Measurements from ENCODE around the gene FJX1.

Gene FJX1

DNA sequence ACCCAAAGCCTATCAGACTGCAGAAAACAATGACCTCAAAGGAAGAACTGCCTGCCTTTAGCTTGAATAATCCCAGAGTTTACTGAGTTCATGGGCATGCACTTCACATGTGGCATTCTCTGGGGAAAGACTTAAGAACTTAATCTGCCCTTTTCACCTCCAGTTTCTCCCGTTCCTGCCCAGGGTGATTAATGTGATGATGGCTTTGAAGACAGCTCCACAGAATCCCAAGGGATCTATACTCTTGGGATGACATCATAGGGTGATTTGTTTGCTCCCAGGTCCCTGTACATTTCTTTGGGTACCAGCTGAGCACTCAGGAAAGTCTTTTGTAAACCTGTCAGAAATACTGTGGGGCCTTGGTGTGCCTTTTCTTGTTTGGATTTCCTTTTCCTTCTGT is 14.0 kb downstream of the FJX1 start:
- H3K4me3 ChIP-seq (ENCODE audit: low read length): no peak overlapping the region
- peaks cover 3% of the 10 kb centered on the region; the same call in 1 of the 2 replicates for H3K27me3 ChIP-seq (ENCODE audit: control insufficient read depth, low read length)
- no peaks in the 10 kb centered on the region for H3K4me1 ChIP-seq (ENCODE audit: control insufficient read depth, low read length)
- no peaks in the 10 kb centered on the region for H4K20me1 ChIP-seq (ENCODE audit: control insufficient read depth, insufficient read depth, low read depth, low read length)
- no peaks in the 10 kb centered on the region for H3K36me3 ChIP-seq (ENCODE audit: control insufficient read depth, low read length)
- no peak overlapping the region for H3K4me2 ChIP-seq (ENCODE audit: low read length)
- no peaks in the 10 kb centered on the region for H3K79me2 ChIP-seq (ENCODE audit: control insufficient read depth, low read length)
- H3K27ac ChIP-seq (ENCODE audit: low read depth, low read length): no peak overlapping the region
- no peaks in the 10 kb centered on the region for H3K9me2 ChIP-seq (replicated peaks; ENCODE audit: control insufficient read depth, low read length)
- no peak for TF ChIP-seq EZH2phosphoT487 (IDR thresholded peaks at IDR 0.05; ENCODE audit: borderline replicate concordance, low read length)
- TF ChIP-seq, protein P1, sequence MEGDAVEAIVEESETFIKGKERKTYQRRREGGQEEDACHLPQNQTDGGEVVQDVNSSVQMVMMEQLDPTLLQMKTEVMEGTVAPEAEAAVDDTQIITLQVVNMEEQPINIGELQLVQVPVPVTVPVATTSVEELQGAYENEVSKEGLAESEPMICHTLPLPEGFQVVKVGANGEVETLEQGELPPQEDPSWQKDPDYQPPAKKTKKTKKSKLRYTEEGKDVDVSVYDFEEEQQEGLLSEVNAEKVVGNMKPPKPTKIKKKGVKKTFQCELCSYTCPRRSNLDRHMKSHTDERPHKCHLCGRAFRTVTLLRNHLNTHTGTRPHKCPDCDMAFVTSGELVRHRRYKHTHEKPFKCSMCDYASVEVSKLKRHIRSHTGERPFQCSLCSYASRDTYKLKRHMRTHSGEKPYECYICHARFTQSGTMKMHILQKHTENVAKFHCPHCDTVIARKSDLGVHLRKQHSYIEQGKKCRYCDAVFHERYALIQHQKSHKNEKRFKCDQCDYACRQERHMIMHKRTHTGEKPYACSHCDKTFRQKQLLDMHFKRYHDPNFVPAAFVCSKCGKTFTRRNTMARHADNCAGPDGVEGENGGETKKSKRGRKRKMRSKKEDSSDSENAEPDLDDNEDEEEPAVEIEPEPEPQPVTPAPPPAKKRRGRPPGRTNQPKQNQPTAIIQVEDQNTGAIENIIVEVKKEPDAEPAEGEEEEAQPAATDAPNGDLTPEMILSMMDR (IDR thresholded peaks at IDR 0.05; ENCODE audit: low read depth, low read length, poor library complexity, severe bottlenecking): no peak
- H3K9me3 ChIP-seq (ENCODE audit: control insufficient read depth, insufficient read depth, low read length): no peaks in the 10 kb centered on the region
- no peaks in the 10 kb centered on the region for H3F3A ChIP-seq (ENCODE audit: control insufficient read depth, insufficient read depth)

DNA sequence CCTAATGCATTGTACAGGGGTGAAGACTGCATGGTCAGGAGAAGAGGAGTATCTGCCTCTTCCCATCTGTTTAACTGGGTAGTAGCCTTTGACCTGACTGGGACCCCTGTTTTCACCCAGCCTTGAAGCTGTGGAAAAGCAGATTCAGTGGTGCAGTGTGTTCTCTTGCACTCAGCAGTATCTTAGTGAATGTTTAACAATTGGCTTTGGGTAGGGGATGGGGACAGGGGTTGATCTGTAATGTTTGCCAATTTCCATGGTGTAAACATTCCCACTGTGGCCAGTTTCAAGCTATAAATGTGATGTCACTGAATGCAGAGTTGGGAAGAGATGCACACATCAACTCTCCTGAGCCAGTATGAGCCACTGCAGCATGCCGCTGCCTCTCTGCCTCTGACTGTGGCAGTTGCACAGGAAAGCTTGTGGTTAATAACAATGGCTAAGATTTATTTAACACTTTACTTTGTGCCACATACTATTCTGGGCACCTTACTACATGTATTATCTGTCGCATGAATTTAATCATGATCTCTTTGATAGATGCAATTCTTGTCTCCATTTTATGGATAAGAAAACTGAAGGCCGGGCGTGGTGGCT is 15.7 kb downstream of the FJX1 start:
- TF ChIP-seq, protein P1 (IDR thresholded peaks at IDR 0.05; ENCODE audit: low read depth, low read length, poor library complexity, severe bottlenecking): no peak
- TF ChIP-seq EZH2phosphoT487 (IDR thresholded peaks at IDR 0.05; ENCODE audit: borderline replicate concordance, low read length): no peak
- Histone ChIP-seq H3K79me2 (ENCODE audit: control insufficient read depth, low read length) (no peaks in the 10 kb centered on the region), H3K27me3 (ENCODE audit: control insufficient read depth, low read length) (peaks cover 3% of the 10 kb centered on the region; the same call in 1 of the 2 replicates), H3K4me1 (ENCODE audit: control insufficient read depth, low read length) (no peaks in the 10 kb centered on the region), H4K20me1 (ENCODE audit: control insufficient read depth, insufficient read depth, low read depth, low read length) (no peaks in the 10 kb centered on the region), H3K9me3 (ENCODE audit: control insufficient read depth, insufficient read depth, low read length) (no peaks in the 10 kb centered on the region), H3K27ac (ENCODE audit: low read depth, low read length) (no peak overlapping the region), H3K36me3 (ENCODE audit: control insufficient read depth, low read length) (no peaks in the 10 kb centered on the region), H3K4me3 (ENCODE audit: low read length) (no peak overlapping the region), H3K9me2 (replicated peaks; ENCODE audit: control insufficient read depth, low read length) (no peaks in the 10 kb centered on the region), H3K4me2 (ENCODE audit: low read length) (no peak overlapping the region), H3F3A (ENCODE audit: control insufficient read depth, insufficient read depth) (no peaks in the 10 kb centered on the region)

DNA sequence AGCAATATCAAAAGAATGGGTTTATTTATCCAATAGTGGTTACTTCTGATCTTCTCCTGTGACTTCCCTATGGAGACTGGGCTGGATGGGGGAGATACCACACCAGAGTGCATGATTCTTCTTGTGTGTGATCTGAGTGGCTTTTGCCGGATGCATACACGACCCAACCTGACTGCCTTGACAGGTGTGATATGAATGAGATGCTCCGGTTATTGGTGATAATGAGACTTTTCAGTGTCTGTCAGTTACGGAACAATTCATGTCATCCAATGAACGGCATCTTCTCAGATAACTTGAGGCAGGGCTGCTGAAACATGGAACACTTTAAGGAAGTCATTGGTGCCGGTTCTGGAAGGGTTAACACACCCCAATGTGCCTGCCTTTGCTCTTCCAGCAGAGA is 17.7 kb downstream of the FJX1 start:
- no peak overlapping the region for H3K4me2 ChIP-seq (ENCODE audit: low read length)
- no peak overlapping the region for H3K27ac ChIP-seq (ENCODE audit: low read depth, low read length)
- no peaks in the 10 kb centered on the region for H3F3A ChIP-seq (ENCODE audit: control insufficient read depth, insufficient read depth)
- TF ChIP-seq, protein P1 (IDR thresholded peaks at IDR 0.05; ENCODE audit: low read depth, low read length, poor library complexity, severe bottlenecking): no peak
- TF ChIP-seq EZH2phosphoT487 (IDR thresholded peaks at IDR 0.05; ENCODE audit: borderline replicate concordance, low read length): no peak
- H3K9me2 ChIP-seq (replicated peaks; ENCODE audit: control insufficient read depth, low read length): no peaks in the 10 kb centered on the region
- H3K36me3 ChIP-seq (ENCODE audit: control insufficient read depth, low read length): no peaks in the 10 kb centered on the region
- no peaks in the 10 kb centered on the region for H3K4me1 ChIP-seq (ENCODE audit: control insufficient read depth, low read length)
- H4K20me1 ChIP-seq (ENCODE audit: control insufficient read depth, insufficient read depth, low read depth, low read length): no peaks in the 10 kb centered on the region
- H3K79me2 ChIP-seq (ENCODE audit: control insufficient read depth, low read length): no peaks in the 10 kb centered on the region
- peaks cover 3% of the 10 kb centered on the region; the same call in 1 of the 2 replicates for H3K27me3 ChIP-seq (ENCODE audit: control insufficient read depth, low read length)
- H3K4me3 ChIP-seq (ENCODE audit: low read length): no peak overlapping the region
- no peaks in the 10 kb centered on the region for H3K9me3 ChIP-seq (ENCODE audit: control insufficient read depth, insufficient read depth, low read length)

Data from DOHH2 (cell line).